Pancreas (tissue), 10 donors: ENCODE results near the gene HSD3B7. TPM values are rescaled to one million over a fixed set of nuclear protein-coding genes. Genes with fewer than 3 reads are reported as not detected.

Source experiments
- ATAC-seq, 4 donors: fragments of 200-7000 bp; cut with Tn5 transposase; one replicate each; pipeline versions ENCODE4 v1.8.0 to v1.9.1; 2020; ENCODE audit warnings: mild to moderate bottlenecking in 4 of 4, moderate library complexity in 4 of 4
- DNase-seq, 6 donors: peaks; one replicate each; pipeline ENCODE4 v3.0.0-alpha.2; 2020
- FAIRE-seq: peaks from 2 replicates; lab custom pipeline; 2012; peaks lifted over from hg19 to GRCh38; lab: Jason Lieb, UNC
- H3K27ac ChIP-seq, 4 donors: fragments of 200-600 bp; sonication (generic); 1 replicate in 3 of 4; 2 replicates in 1 of 4; pipeline versions ENCODE4 v1.5.0 to v1.8.0; 2020
- H3K27me3 ChIP-seq, 4 donors: fragments of 200-600 bp; one replicate each; pipeline ENCODE4 v1.8.0; 2021
- H3K36me3 ChIP-seq, 3 donors: fragments of 200-600 bp; sonication (generic) in 1 of 3; one replicate each; pipeline versions ENCODE4 v1.5.0 to v1.8.0; 2020 to 2021
- H3K4me1 ChIP-seq, 3 donors: fragments of 200-600 bp; one replicate each; pipeline ENCODE4 v1.8.0; 2021
- H3K4me3 ChIP-seq, 4 donors: fragments of 200-600 bp; sonication (generic) in 2 of 4; one replicate each; pipeline versions ENCODE4 v1.5.0 to v1.8.0; 2020 to 2021
- H3K9me3 ChIP-seq, 4 donors: fragments of 200-600 bp; one replicate each; pipeline ENCODE4 v1.8.0; 2021
- WGBS, 2 donors: extraction: QIAGEN DNeasy Blood & Tissue Kit; methylation state at CpG; one replicate each; pipeline ENCODE4 v1.1.7; 2013; 5-methylcytosine and 5-hydroxymethylcytosine counted together
- intact Hi-C, 3 donors: fragments of 100-400 bp; cut with DNase I; formaldehyde crosslinking; loops; one replicate each; pipeline versions ENCODE4 v1.11.1 to v1.14.2; 2022
- polyA plus RNA-seq, 2 donors: library from polyadenylated mRNA; stranded (reverse); fragments of 200-250 nt; gene quantifications; one replicate each; pipeline ENCODE4 v1.2.3, GENCODE V29; 2013
- total RNA-seq, 6 donors: library from RNA; stranded (reverse); fragmentation: NEBNext Ultra II Directional in 4 of 6; extraction: Animal tissue kit (Norgen Biotek cat#: 25700) in 4 of 6; gene quantifications; one replicate each; pipeline versions ENCODE4 v1.2.1 to v1.2.4, GENCODE V29; 2021 to 2023
- TF ChIP-seq, protein P1 (sequence below), 4 donors: fragments of 200-600 bp; sonication (generic) in 3 of 4; IDR thresholded peaks; one replicate each; pipeline versions ENCODE4 v1.5.0 to v1.8.0; 2021; ENCODE audit warnings: antibody characterized with exemption in 4 of 4
- donor health status: healthy with polysubstance abuse.
- donor health status: DM: no; HTN: no; CAD: no; lungs with moderate emphysema.
- donor health status: DM: no; HTN: no; CAD: no.
- donor health status: control.
- donor health status: control.
- donor health status: Bipolar disorder and iron deficiency.
- donor health status: DM: yes; HTN: yes; CAD: no.
- donor health status: DM: no; HTN: no; CAD: no.
- donor health status: DM: no; HTN: no; CAD: no.
- donor health status: DM: yes; HTN: yes; CAD: no.

HSD3B7 gene
- total and polyA plus RNA-seq, 8 donors = 14.2 to 32.1 (median 17.3) TPM

DNA sequence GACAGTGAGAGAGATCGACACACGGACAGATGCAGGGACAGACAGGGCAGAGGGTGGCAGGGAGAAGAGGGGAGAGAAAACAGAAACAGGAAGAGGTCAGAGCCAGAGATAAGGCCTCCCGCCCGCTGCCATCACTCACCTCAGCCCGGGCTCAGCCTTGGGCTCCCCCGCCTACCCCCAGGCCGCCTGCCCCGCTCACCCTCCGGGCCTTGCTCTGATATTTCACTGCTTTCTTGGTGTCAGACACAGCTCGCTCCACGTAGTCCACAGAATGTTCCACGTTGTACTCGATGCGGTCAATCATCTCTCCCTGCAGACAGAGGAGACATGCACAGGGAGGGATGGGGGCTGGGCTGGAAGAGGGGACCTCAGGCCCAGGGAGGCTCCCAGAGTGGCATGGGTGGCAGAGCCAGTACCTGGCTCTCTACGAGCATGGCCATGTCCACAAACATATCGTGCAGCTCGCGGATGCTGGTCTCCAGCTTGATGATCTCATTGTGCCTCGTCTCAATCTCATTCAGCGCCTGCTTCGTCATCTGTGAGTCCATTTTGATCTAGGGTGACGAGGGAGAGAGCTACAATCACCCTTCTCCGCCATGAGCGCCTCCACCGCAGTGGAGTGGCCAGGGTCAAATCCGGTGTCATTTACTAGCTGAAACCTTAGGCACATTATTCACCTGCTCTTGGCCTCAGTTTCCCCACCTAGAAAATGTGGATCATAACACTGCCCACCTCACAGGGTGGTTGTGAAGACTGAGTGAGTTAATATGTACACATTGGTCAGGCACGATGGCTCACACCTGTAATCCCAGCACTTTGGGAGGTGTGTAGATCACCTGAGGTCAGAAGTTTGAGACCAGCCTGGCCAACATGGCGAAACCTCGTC, 8.2 kb downstream of the HSD3B7 start:
- no peaks in the 10 kb centered on the region for H3K36me3 ChIP-seq
- H3K4me3 ChIP-seq = no peak overlapping the region
- 74 to 79% methylated on average over 29 of the region's 29 CpGs for WGBS, 2 donors
- H3K27me3 ChIP-seq = no peaks in the 10 kb centered on the region
- TF ChIP-seq, protein P1, sequence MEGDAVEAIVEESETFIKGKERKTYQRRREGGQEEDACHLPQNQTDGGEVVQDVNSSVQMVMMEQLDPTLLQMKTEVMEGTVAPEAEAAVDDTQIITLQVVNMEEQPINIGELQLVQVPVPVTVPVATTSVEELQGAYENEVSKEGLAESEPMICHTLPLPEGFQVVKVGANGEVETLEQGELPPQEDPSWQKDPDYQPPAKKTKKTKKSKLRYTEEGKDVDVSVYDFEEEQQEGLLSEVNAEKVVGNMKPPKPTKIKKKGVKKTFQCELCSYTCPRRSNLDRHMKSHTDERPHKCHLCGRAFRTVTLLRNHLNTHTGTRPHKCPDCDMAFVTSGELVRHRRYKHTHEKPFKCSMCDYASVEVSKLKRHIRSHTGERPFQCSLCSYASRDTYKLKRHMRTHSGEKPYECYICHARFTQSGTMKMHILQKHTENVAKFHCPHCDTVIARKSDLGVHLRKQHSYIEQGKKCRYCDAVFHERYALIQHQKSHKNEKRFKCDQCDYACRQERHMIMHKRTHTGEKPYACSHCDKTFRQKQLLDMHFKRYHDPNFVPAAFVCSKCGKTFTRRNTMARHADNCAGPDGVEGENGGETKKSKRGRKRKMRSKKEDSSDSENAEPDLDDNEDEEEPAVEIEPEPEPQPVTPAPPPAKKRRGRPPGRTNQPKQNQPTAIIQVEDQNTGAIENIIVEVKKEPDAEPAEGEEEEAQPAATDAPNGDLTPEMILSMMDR (IDR thresholded peaks at IDR 0.05) = no peak
- intact Hi-C loops = no loop called here
- no peak overlapping the region for H3K27ac ChIP-seq
- no peak for FAIRE-seq
- no peak for ATAC-seq
- no peak for DNase-seq
- H3K4me1 ChIP-seq = peaks cover 3 to 4% (median 3%) of the 10 kb centered on the region in 3 donors
- no peaks in the 10 kb centered on the region for H3K9me3 ChIP-seq

GRCh38 chr16:30995927-30996323, 10.9 kb downstream of the HSD3B7 start:
- no peak for DNase-seq
- Histone ChIP-seq H3K36me3 (no peaks in the 10 kb centered on the region), H3K4me3 (no peak overlapping the region), H3K27me3 (no peaks in the 10 kb centered on the region), H3K27ac (peak overlapping the region in 2 of 4 donors; percentile 60 to 63), H3K9me3 (no peaks in the 10 kb centered on the region), H3K4me1 (peaks cover 3 to 4% (median 3%) of the 10 kb centered on the region in 3 donors)
- TF ChIP-seq, protein P1 (IDR thresholded peaks at IDR 0.05) = no peak
- 80 to 81% methylated on average over 11 of the region's 11 CpGs for WGBS, 2 donors
- FAIRE-seq = no peak
- ATAC-seq = no peak
- intact Hi-C loops = no loop called here

DNA sequence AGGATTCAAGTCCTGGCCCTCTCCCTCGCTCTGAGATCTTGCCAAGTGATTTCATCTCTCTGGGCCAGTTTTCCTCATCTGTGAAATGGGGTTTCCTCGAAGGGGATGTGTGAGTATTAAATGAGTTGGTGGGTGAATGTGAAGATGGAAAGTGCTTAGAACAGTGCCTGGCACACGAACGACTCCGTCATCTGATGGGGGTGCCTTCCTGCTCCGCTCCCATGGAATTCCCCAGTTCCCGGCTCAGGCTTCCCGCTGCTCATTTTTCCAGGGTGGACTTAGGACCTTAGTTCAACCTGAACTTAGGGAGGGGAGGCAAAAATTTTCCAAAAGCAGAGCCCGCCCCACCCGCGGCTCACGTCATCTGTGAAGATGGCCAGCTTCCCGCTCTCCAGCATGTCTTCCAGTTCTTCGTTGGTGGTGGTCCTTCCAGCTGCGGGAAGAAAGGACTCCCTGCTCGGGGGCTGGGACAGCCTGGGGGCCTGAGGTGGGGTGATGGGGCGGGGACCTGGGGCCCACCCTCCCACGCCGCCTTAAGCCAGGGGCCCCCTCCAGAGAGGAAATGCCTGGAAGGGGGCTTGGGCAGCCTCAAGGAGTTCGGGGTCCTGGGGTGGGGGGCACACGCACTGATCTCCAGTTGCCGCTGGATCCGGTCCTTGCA, 11.4 kb downstream of the HSD3B7 start:
- TF ChIP-seq, protein P1 (IDR thresholded peaks at IDR 0.05) = no peak
- Histone ChIP-seq H3K27ac (peak overlapping the region in 2 of 4 donors; percentile 60 to 63), H3K27me3 (no peaks in the 10 kb centered on the region), H3K4me3 (peak overlapping the region; percentile 12 to 53 (median 31)), H3K4me1 (peaks cover 3 to 4% (median 3%) of the 10 kb centered on the region in 3 donors), H3K9me3 (no peaks in the 10 kb centered on the region), H3K36me3 (no peaks in the 10 kb centered on the region)
- ATAC-seq (peak; percentile 7 to 43 (median 20)), DNase-seq (peak in 1 of 6 donors; percentile 46), FAIRE-seq (no peak)
- intact Hi-C loops = no loop called here
- 18 to 19% methylated on average over 23 of the region's 23 CpGs for WGBS, 2 donors

GRCh38 chr16:30996985-30997724, 12.1 kb downstream of the HSD3B7 start:
- Histone ChIP-seq H3K9me3 (no peaks in the 10 kb centered on the region), H3K4me1 (peaks cover 3 to 4% (median 3%) of the 10 kb centered on the region in 3 donors), H3K36me3 (no peaks in the 10 kb centered on the region), H3K27ac (peak overlapping the region in 2 of 4 donors; percentile 60 to 63), H3K27me3 (no peaks in the 10 kb centered on the region), H3K4me3 (peak overlapping the region; percentile 19 to 53 (median 36))
- intact Hi-C loops = no loop called here
- TF ChIP-seq, protein P1 (IDR thresholded peaks at IDR 0.05) = no peak
- DNase-seq (peak; percentile 75 to 95 (median 86)), FAIRE-seq (no peak), ATAC-seq (peak; percentile 91 to 96 (median 96))
- 2 to 4% methylated on average over 53 to 60 of the region's 60 CpGs for WGBS, 2 donors
